ENCODE results near the gene IQSEC1. TPM values are rescaled to one million over a fixed set of nuclear protein-coding genes. Genes with fewer than 3 reads are reported as not detected.

IQSEC1 gene
- polyA plus RNA-seq, 2 of the 4 experiments (the other 2 are of a cell fraction): 3.7 to 10.7 TPM

- no peak for TF ChIP-seq MAFK (IDR thresholded peaks at IDR 0.05; ENCODE audit: partially characterized antibody)
- no peak for TF ChIP-seq BHLHE40 (IDR thresholded peaks at IDR 0.05; ENCODE audit: low read depth, low read length)
- no peak for TF ChIP-seq POLR2A (IDR thresholded peaks at IDR 0.05; ENCODE audit: low read length)
- FAIRE-seq (no peak), ATAC-seq (no peak), DNase-seq (ENCODE audit: low read depth in 1 of 2, low spot score in 1 of 2) (no peak)
- Histone ChIP-seq H3K4me3 (no peak overlapping the region), H3K27ac (no peak overlapping the region), H3K9me3 (no peaks in the 10 kb centered on the region), H3K4me2 (no peak overlapping the region), H3K4me1 (no peaks in the 10 kb centered on the region)
- ChIA-PET POLR2A (no interaction called here), CTCF (no interaction called here)
- 83% methylated on average over 6 of the region's 6 CpGs for WGBS (ENCODE audit: missing lambda C conversion rate)
These were observed 21.6 kb downstream of the IQSEC1 start for GRCh38 chr3:13051581-13051980.

GRCh38 chr3:13051066-13051465 lies 22.2 kb downstream of the IQSEC1 start:
- ChIA-PET CTCF (interaction anchor here (0.6 to 1.1 kb wide), 2 partner anchors 11 to 78 kb away, joined by 3 read pairs; no protein-coding TSS in a partner anchor), POLR2A (no interaction called here)
- Histone ChIP-seq H3K9me3 (no peaks in the 10 kb centered on the region), H3K4me1 (no peaks in the 10 kb centered on the region), H3K4me3 (no peak overlapping the region), H3K4me2 (no peak overlapping the region), H3K27ac (no peak overlapping the region)
- 75% methylated on average over 1 of the region's 2 CpGs for WGBS (ENCODE audit: missing lambda C conversion rate)
- no peak for TF ChIP-seq CHD2 (IDR thresholded peaks at IDR 0.05; ENCODE audit: low read length, partially characterized antibody)
- no peak for TF ChIP-seq RCOR1 (IDR thresholded peaks at IDR 0.05; ENCODE audit: low read depth, low read length)
- no peak for TF ChIP-seq CEBPB (IDR thresholded peaks at IDR 0.05)
- no peak for TF ChIP-seq SREBF2 (IDR thresholded peaks at IDR 0.05)
- TF ChIP-seq HOXB13 (CRISPR knock-in tag; IDR thresholded peaks at IDR 0.05; ENCODE audit: low read depth): no peak
- no peak for TF ChIP-seq HOXA7 (CRISPR knock-in tag; IDR thresholded peaks at IDR 0.05)
- no peak for TF ChIP-seq JUNB (IDR thresholded peaks at IDR 0.05)
- TF ChIP-seq PBX3 (IDR thresholded peaks at IDR 0.05): no peak
- FAIRE-seq: no peak
- ATAC-seq: no peak
- no peak for DNase-seq (ENCODE audit: low read depth in 1 of 2, low spot score in 1 of 2)

GRCh38 chr3:13050446-13050845 lies 22.8 kb downstream of the IQSEC1 start:
- CTCF ChIA-PET: interaction anchor here (1.1 kb wide), 1 partner anchor 11 kb away, joined by 3 read pairs; no protein-coding TSS in a partner anchor

GRCh38 chr3:13049400-13049799 lies 23.8 kb downstream of the IQSEC1 start:
- H3K9me3 ChIP-seq: no peaks in the 10 kb centered on the region
- ChIA-PET POLR2A (no interaction called here), CTCF (interaction anchor here (1.5 kb wide), 1 partner anchor 10 kb away, joined by 4 read pairs; no protein-coding TSS in a partner anchor)
- no peak overlapping the region for H3K4me2 ChIP-seq
- FAIRE-seq (no peak), ATAC-seq (no peak), DNase-seq (ENCODE audit: low read depth in 1 of 2, low spot score in 1 of 2) (no peak)
- no peak overlapping the region for H3K4me3 ChIP-seq
- TF ChIP-seq CBX2 (IDR thresholded peaks at IDR 0.05; ENCODE audit: borderline replicate concordance, low read depth): no peak
- TF ChIP-seq BCL3 (IDR thresholded peaks at IDR 0.05): no peak
- TF ChIP-seq ZC3H11A (IDR thresholded peaks at IDR 0.05): no peak
- no peak for TF ChIP-seq BHLHE40 (IDR thresholded peaks at IDR 0.05; ENCODE audit: low read depth, low read length)
- no peak for TF ChIP-seq MAFK (IDR thresholded peaks at IDR 0.05; ENCODE audit: partially characterized antibody)
- TF ChIP-seq EHF (CRISPR knock-in tag; IDR thresholded peaks at IDR 0.05): no peak
- no peak for TF ChIP-seq HOXB13 (CRISPR knock-in tag; IDR thresholded peaks at IDR 0.05; ENCODE audit: low read depth)
- no peak for TF ChIP-seq HEYL (CRISPR knock-in tag; IDR thresholded peaks at IDR 0.05)
- no peak for TF ChIP-seq MAX (IDR thresholded peaks at IDR 0.05)
- no peak for TF ChIP-seq ZSCAN20 (CRISPR knock-in tag; IDR thresholded peaks at IDR 0.05)
- no peak for TF ChIP-seq SMC3 (IDR thresholded peaks at IDR 0.05)
- TF ChIP-seq E2F6 (IDR thresholded peaks at IDR 0.05; ENCODE audit: borderline replicate concordance, low read depth): no peak
- TF ChIP-seq HOXA7 (CRISPR knock-in tag; IDR thresholded peaks at IDR 0.05): no peak
- TF ChIP-seq RAD21 (conservative IDR thresholded peaks at IDR 0.05 in 1 of 2, IDR thresholded peaks at IDR 0.05 in 1 of 2): no peak
- H3K27ac ChIP-seq: no peak overlapping the region
- WGBS (ENCODE audit: missing lambda C conversion rate): 89% methylated on average over 6 of the region's 6 CpGs
- no peaks in the 10 kb centered on the region for H3K4me1 ChIP-seq

More at GRCh38 chr3:13050446-13050845, 22.8 kb downstream of the IQSEC1 start:
- TF ChIP-seq BCL3 (IDR thresholded peaks at IDR 0.05): no peak
- no peak for FAIRE-seq
- Histone ChIP-seq H3K9me3 (no peaks in the 10 kb centered on the region), H3K4me2 (no peak overlapping the region), H3K4me3 (no peak overlapping the region), H3K27ac (no peak overlapping the region), H3K4me1 (no peaks in the 10 kb centered on the region)
- DNase-seq (ENCODE audit: low read depth in 1 of 2, low spot score in 1 of 2): no peak
- ATAC-seq: no peak
- POLR2A ChIA-PET: no interaction called here
- 82% methylated on average over 3 of the region's 3 CpGs for WGBS (ENCODE audit: missing lambda C conversion rate)

All from A549 (cell line).